GM18508 (cell line): ENCODE results near the gene CCRL2.
"Not testable (repeated sequence)": the region's sequence is repeated elsewhere in the genome, so short reads cannot be mapped to it uniquely, and the experiment has no call there.

Experiments
- ATAC-seq: cut with Tn5 transposase; IDR thresholded peaks from one replicate; pipeline ENCODE4 v1.9.1; 2021; ENCODE audit warnings: moderate number of reproducible peaks; ENCODE audit not compliant: insufficient read depth, unreplicated experiment

The CCRL2 gene

DNA sequence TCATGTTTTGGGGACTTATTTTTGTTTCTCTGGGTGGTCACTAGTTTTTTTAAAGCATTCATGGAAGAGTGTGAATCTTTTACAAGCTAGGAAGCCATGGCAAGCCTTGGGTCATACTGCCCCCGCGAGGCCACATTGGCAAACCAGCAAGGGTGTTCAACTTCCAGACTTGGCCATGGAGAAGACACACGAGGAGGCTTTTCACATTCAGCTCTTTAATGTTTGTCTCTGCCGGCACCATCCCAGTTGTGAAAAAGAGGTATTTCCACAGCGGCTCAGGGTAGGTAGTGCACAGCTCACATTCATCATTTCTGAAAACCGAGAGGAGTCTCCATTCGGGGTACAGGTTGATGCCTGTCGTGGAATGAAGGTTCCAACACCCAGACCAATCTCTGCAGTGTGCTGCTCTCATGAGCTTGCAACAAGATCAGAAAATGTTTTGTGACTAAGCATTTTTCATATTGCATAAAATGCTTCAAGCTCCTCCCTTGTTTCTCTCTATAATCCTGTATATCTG lies 28.6 kb upstream of the CCRL2 start:
- no peak for ATAC-seq

GRCh38 chr3:46380471-46381221 lies 26.4 kb upstream of the CCRL2 start:
- ATAC-seq: no peak

DNA sequence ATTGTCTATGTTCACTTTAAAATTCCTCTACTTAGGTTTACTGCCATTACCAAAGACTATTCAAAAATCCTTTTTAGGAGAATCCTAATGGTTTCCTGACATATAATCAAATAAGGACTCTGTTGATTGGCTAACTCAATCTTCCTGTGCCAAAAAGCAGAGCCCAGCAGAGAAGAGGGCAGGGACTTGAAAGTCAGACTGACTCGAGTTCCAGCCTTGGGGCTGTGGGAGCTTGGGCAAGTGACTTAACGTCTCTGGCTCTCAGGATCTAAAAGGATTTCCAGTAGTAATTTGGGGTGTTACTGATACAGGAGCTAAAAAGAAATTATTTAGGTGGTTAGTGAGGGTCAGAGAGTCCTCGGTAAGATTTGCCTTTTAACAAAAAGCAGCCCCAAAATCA lies 25.4 kb upstream of the CCRL2 start:
- no peak for ATAC-seq

DNA sequence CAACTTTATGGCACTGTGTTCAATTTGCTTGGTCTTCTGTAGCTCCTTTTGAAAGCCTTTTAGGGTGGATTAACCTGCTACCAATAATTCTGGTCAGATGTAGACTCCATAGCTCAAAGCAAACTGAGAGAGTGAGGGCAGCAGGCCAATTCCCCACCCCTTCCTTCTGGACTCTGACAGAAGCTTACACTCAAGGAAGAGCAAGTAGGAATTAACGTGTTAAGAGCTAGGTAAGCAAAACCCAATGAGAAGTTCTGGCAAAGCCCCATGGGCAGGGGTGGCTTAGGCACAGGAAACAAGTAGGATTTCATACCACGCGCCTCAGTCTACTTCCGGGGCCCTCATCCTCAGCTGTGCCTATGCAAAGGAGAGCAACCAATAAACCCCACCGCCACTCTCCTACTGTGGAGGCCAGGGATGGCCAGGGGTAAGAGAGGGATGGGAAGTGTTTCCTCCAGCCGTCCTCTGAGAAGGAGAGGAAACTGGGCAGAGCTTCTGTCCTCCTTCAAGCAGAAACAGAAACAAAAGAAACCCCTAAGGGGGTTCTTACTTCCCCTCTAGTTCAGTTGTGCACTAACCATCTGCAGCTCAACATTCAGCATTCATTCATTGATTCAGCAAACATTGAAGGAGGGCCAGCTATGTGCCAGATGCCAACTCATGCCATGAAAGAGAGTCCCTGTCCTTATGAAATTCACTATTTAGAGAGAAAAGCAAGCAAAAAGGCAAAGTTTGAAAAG lies 23.7 kb upstream of the CCRL2 start:
- no peak for ATAC-seq

DNA sequence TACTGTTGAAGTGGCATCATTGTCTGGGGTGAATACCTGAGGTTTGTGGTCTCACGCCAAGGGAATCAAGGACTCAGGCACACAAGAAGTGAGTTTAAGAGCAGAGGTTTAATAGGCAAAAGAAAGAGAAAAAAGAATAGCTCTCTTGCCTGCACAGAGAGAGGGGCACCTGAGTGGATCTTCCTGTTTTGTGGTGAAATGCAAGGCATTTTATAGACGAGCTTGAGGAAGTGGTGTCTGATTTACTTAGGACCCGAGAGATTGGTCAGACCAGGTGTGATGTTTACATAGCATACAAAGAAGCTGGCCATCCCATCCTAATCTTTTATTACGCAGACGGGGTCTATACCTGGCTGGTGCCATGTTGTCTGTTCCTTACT lies 23.1 kb upstream of the CCRL2 start:
- no peak for ATAC-seq

- ATAC-seq: no peak
Observed at GRCh38 chr3:46386205-46386604, 20.9 kb upstream of the CCRL2 start.

GRCh38 chr3:46388847-46389246 lies 18.2 kb upstream of the CCRL2 start:
- not testable (repeated sequence) for ATAC-seq

DNA sequence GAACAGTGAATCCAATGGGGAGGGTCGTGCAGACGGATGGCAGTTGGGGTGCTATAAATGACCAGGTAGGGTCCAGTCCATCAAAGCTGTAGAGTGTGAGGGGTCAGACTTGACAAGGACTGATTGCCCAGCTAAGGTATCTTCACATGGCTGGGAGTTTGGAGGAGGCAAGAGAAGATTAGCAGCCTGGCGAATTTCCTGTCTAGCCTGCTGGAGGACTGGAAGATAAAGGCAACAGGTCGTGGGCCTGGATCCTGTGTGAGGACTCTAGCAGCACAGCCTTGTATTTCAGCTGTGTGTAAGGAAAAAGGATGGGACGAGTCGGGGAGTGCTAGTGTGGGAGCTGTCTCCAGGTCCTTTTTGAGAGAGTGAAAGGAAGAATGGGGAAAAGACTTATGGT lies 17.8 kb upstream of the CCRL2 start:
- no peak for ATAC-seq

GRCh38 chr3:46391526-46391925 lies 15.5 kb upstream of the CCRL2 start:
- not testable (repeated sequence) for ATAC-seq

- ATAC-seq: no peak
Observed at GRCh38 chr3:46393011-46393410, 14.0 kb upstream of the CCRL2 start.

- no peak for ATAC-seq
Observed at GRCh38 chr3:46393554-46394434, 13.3 kb upstream of the CCRL2 start.

GRCh38 chr3:46395210-46395661 lies 11.8 kb upstream of the CCRL2 start:
- ATAC-seq: no peak

DNA sequence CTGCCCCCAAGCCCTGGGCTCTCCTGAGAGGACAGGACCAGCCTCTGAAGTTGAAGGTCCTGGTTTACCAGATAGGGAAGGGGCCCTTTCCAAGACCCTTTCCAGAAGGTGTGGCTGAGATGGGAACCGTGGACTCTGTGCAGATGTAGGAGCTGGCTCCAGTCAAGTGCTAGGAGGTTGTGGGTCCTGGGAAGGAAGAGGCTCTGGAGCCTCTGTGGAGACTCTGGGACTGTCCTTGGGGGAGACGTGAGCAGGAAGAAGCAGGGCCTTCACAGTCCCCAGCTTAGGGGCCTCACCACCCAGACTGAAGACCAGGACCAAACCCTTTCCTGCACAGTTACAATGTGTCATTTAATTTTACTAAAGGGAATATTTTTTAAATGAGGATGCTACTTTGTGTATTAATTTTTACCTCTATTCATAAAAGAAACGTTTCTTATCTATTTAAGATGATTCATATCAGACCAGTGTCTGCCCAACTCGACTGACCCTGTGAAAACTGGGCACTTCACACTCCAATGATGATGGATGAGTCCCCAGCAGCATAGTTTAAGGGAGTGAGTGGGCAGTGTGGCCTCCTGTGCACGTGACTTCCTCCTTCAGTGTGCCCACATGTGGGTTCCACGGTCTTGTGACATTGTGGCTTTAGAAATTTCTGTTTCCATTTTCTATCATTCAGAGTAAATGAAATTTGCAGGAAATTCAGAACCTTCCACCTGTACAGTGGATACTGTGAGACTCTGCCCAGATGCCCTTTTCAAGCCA lies 11.1 kb upstream of the CCRL2 start:
- ATAC-seq: no peak

GRCh38 chr3:46397111-46397510 lies 9.9 kb upstream of the CCRL2 start:
- no peak for ATAC-seq

DNA sequence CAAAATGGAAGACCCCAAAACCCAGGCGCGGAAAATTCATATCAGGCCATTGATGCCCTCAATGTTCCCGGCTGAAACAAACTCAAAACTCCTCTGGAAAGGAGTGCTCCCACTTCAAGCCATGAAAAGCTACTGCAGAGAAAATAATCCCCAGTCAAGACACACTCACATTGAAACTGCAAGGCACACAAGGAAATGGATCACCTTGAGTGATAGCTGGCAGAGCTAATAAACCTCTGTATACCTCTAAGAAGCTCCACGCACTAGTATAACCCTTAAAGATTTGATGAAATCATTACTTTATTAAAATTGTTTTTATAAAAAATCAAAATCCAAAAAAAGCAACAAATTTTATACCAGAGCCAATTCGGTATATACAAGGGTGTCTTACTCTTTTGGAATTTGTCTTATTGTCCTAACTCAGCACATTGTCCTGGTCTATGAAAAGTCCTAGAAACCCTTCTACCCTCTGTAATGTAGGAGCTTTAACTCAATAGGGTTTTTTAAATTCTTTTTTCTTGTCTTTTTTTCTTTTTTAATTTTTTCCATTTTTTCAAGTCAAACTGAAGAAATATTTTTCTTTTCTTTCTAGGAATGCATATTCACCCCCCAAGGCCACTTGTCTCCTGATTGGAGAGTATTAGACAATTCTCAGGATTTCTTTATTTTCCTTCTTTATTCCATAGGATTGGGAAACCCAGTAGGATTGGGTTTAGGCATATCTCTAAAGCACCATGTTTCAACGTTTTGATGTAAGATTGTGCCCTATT lies 8.7 kb upstream of the CCRL2 start:
- no peak for ATAC-seq

DNA sequence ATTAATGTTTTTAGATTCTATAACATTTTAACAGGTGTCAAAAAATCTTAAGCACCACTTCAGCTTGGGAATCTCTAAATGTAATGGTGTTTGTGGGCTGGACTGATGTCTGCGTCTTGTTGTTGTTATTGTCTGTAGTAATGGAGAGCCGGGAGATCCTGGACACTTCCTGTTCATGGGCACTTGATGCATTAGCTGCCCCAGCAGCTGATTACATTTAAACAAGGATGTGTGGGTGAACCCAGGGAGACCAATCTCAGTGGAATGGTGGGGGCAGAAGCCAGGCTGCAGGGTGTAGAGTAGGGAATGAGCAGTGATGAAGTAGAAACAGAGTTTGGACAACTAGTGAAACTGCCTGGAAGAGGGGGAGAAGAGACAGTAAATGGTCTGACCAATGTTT lies 8.0 kb upstream of the CCRL2 start:
- ATAC-seq: no peak

DNA sequence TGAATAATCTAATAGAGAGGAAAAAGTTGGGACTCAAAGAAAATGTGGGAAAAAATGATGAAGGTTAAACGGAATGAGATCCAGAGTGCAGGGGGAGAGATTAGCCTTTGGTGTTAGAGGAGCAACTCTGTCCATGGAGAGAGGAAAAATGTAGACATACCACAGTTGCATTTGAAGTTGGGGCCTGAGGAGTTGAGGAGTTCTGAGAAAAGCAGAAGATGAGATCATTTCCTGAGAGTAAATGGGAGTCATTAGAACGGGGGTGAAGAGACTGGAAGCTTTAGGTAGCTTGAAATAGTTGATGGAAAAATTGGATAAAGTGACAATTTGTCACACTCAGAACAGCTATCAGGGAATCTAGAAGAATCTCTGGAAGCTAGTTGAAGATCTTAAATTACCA lies 7.5 kb upstream of the CCRL2 start:
- ATAC-seq: no peak

DNA sequence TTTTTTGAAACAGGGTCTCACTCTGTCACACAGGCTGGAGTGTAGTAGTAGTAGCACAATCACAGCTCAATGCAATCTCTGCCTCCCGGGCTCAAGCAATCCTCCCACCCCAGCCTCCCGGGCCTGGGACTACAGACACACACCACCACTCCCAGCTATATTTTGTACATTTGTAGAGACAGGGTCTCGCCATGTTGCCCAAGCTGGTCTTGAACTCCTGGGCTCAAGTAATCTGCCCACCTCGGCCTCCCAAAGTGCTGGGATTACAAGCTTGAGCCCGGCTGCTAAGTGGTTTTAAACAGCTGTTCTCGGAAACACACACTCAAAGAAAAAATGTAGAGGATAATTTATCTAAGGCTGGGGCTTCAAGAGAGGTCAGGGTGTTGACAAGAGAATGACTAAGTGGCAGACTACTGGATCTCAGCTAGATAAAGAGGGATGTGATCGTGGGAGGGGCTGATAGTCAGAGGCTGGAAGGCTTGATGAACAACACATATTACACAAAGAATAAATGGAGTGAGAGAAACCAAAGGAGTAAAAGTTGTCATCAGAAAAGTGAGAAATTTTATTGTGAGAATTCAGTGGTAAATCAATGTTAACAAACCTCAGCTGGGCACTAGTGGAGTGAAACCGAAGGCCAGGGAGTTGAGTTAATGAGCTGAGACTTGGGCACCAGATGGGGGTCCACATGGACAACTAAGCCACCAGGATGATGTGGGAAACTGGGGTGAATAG lies 6.9 kb upstream of the CCRL2 start:
- no peak for ATAC-seq

DNA sequence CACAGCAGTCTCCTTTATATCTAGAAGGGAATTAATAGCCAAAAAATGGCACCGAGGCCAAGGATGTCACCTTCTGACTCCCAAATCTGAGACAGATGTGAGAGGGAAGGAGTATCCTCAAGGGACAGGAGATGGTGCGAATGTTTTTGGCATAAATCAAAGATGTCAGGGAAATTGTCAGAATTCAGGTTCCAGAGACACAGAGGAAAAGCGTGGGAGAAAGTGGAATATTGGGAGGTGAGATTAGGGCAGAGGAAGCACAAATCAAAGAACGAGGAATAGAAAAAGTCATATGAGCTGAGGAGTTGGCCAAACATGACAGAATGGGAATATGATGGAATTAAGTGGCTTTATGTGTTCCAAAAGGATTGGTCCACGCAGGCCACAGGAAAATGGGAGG lies 6.2 kb upstream of the CCRL2 start:
- no peak for ATAC-seq
